Natural killer cell (primary cell): ENCODE data around the gene MAP9. TPM values are rescaled to one million over a fixed set of nuclear protein-coding genes. Genes with fewer than 3 reads are reported as not detected.
A peak's percentile ranks its signal among the peaks of the same experiment; 100 is the strongest.

Experiments
- ATAC-seq, 3 donors: fragments of 150-1000 bp in 2 of 3; fragments of 200-7000 bp in 1 of 3; cut with Tn5 transposase; 1 replicate in 1 of 3; 2 replicates in 2 of 3; pipeline ENCODE4 v1.10.0; 2021; ENCODE audit warnings: mild to moderate bottlenecking in 2 of 3, moderate library complexity in 2 of 3
- DNase-seq, 2 donors: peaks; one replicate each; pipeline versions ENCODE4 v3.0.0 to v3.0.0-alpha.2; 2013 to 2021; ENCODE audit warnings: mixed read lengths in 1 of 2
- H3K27ac ChIP-seq: one replicate; pipeline ENCODE4 v1.5.1; 2013; ENCODE audit warnings: mild to moderate bottlenecking, low read length
- H3K27me3 ChIP-seq: one replicate; pipeline ENCODE4 v1.6.1; 2013; ENCODE audit warnings: low read length; ENCODE audit not compliant: control insufficient read depth, insufficient read depth
- H3K36me3 ChIP-seq: one replicate; pipeline ENCODE4 v1.6.1; 2013; ENCODE audit warnings: low read length; ENCODE audit not compliant: control insufficient read depth, insufficient read depth
- H3K4me1 ChIP-seq: one replicate; pipeline ENCODE4 v1.6.1; 2013; ENCODE audit warnings: low read length; ENCODE audit not compliant: control insufficient read depth, insufficient read depth
- H3K4me3 ChIP-seq: one replicate; pipeline ENCODE4 v1.5.1; 2013; ENCODE audit warnings: low read length
- H3K9me3 ChIP-seq: one replicate; pipeline ENCODE4 v1.6.1; 2013; ENCODE audit warnings: low read length; ENCODE audit not compliant: control insufficient read depth, insufficient read depth
- H3K27ac Mint-ChIP-seq, 2 donors: one replicate each; pipeline ENCODE4 v1.8.0; 2022; ENCODE audit warnings: mild to moderate bottlenecking in 2 of 2, mixed read lengths in 2 of 2, moderate library complexity in 1 of 2
- H3K27me3 Mint-ChIP-seq, 2 donors: one replicate each; pipeline ENCODE4 v1.8.0; 2022; ENCODE audit warnings: low read depth in 2 of 2, mixed read lengths in 2 of 2
- H3K36me3 Mint-ChIP-seq: one replicate; pipeline ENCODE4 v1.8.0; 2022; ENCODE audit warnings: mixed read lengths
- H3K4me1 Mint-ChIP-seq, 2 donors: one replicate each; pipeline ENCODE4 v1.8.0; 2022; ENCODE audit warnings: mixed read lengths in 2 of 2
- H3K4me3 Mint-ChIP-seq: one replicate; pipeline ENCODE4 v1.8.0; 2022; ENCODE audit warnings: mild to moderate bottlenecking, moderate library complexity, mixed read lengths
- H3K9me3 Mint-ChIP-seq, 2 donors: one replicate each; pipeline ENCODE4 v1.8.0; 2022; ENCODE audit warnings: mixed read lengths in 2 of 2
- CTCF ChIP-seq: fragments of 200-600 bp; IDR thresholded peaks from one replicate; pipeline ENCODE4 v1.8.0; 2022; ENCODE audit warnings: antibody characterized with exemption
- WGBS: methylation state at CpG from one replicate; pipeline ENCODE4 v1.1.7; 2013; ENCODE audit warnings: missing lambda C conversion rate; ENCODE audit not compliant: insufficient coverage; 5-methylcytosine and 5-hydroxymethylcytosine counted together
- intact Hi-C: fragments of 100-400 bp; cut with micrococcal nuclease; formaldehyde crosslinking; loops from one replicate; pipeline ENCODE4 v1.14.2; 2022
- total RNA-seq, 4 donors: library from RNA; stranded (reverse); fragments of 120-200 nt in 1 of 4; gene quantifications; one replicate each; pipeline versions ENCODE4 v1.2.3 to v1.2.4, GENCODE V29; 2013 to 2022

Gene MAP9
- total RNA-seq, 3 donors from 2014 or later (not counting 1 experiment from before 2014, with no cell fraction given) = 9.4 to 17.6 (median 10.6) TPM

- no peak for ATAC-seq
- no peak overlapping the region for H3K4me3 Mint-ChIP-seq
- intact Hi-C loops = no loop called here
Observed at GRCh38 chr4:155407480-155407879, 30.7 kb upstream of the MAP9 start.

GRCh38 chr4:155405059-155405458, 28.3 kb upstream of the MAP9 start:
- H3K9me3 Mint-ChIP-seq = no peaks in the 10 kb centered on the region

More at GRCh38 chr4:155407480-155407879, 30.7 kb upstream of the MAP9 start:
- TF ChIP-seq CTCF = no peak
- no peak overlapping the region for H3K4me3 ChIP-seq
- no CpG with 5 or more reads among the region's 1 CpG for WGBS
- H3K9me3 Mint-ChIP-seq = no peaks in the 10 kb centered on the region
- DNase-seq = no peak
- peaks cover 6 to 11% of the 10 kb centered on the region in 2 donors for H3K27me3 Mint-ChIP-seq
- H3K27me3 ChIP-seq = no peaks in the 10 kb centered on the region
- H3K4me1 ChIP-seq = no peaks in the 10 kb centered on the region
- H3K36me3 ChIP-seq = no peaks in the 10 kb centered on the region
- no peaks in the 10 kb centered on the region for H3K9me3 ChIP-seq
- no peak overlapping the region for H3K27ac ChIP-seq
- H3K4me1 Mint-ChIP-seq = no peaks in the 10 kb centered on the region
- H3K27ac Mint-ChIP-seq = no peak overlapping the region
- H3K36me3 Mint-ChIP-seq = no peaks in the 10 kb centered on the region

GRCh38 chr4:155403886-155404285, 27.1 kb upstream of the MAP9 start:
- WGBS = 20% methylated on average over 4 of the region's 4 CpGs
- Histone ChIP-seq H3K36me3 (no peaks in the 10 kb centered on the region), H3K27ac (no peak overlapping the region), H3K27me3 (no peaks in the 10 kb centered on the region), H3K4me1 (no peaks in the 10 kb centered on the region), H3K4me3 (no peak overlapping the region), H3K9me3 (no peaks in the 10 kb centered on the region)
- Mint-ChIP-seq H3K4me1 (no peaks in the 10 kb centered on the region), H3K27me3 (peaks cover 0 to 12% of the 10 kb centered on the region in 2 donors), H3K9me3 (no peaks in the 10 kb centered on the region), H3K36me3 (no peaks in the 10 kb centered on the region), H3K27ac (no peak overlapping the region), H3K4me3 (no peak overlapping the region)
- ATAC-seq = no peak
- intact Hi-C loops = no loop called here
- no peak for TF ChIP-seq CTCF
- peak in 1 of 2 donors; percentile 9 for DNase-seq

More at GRCh38 chr4:155405059-155405458, 28.3 kb upstream of the MAP9 start:
- Mint-ChIP-seq H3K4me1 (no peaks in the 10 kb centered on the region), H3K4me3 (no peak overlapping the region), H3K27ac (no peak overlapping the region), H3K36me3 (no peaks in the 10 kb centered on the region), H3K27me3 (peaks cover 0 to 6% of the 10 kb centered on the region in 2 donors)
- Histone ChIP-seq H3K9me3 (no peaks in the 10 kb centered on the region), H3K4me3 (no peak overlapping the region), H3K4me1 (no peaks in the 10 kb centered on the region), H3K27me3 (no peaks in the 10 kb centered on the region), H3K27ac (no peak overlapping the region), H3K36me3 (no peaks in the 10 kb centered on the region)
- 80% methylated on average over 1 of the region's 2 CpGs for WGBS
- DNase-seq (no peak), ATAC-seq (no peak)
- TF ChIP-seq CTCF = no peak
- intact Hi-C loops = no loop called here

- no peaks in the 10 kb centered on the region for H3K27me3 ChIP-seq
- Mint-ChIP-seq H3K9me3 (no peaks in the 10 kb centered on the region), H3K27me3 (peaks cover 0 to 15% of the 10 kb centered on the region in 2 donors), H3K4me1 (no peaks in the 10 kb centered on the region), H3K36me3 (no peaks in the 10 kb centered on the region), H3K27ac (no peak overlapping the region), H3K4me3 (no peak overlapping the region)
- TF ChIP-seq CTCF = no peak
- DNase-seq (no peak), ATAC-seq (no peak)
- no peaks in the 10 kb centered on the region for H3K4me1 ChIP-seq
- no peak overlapping the region for H3K27ac ChIP-seq
- no peaks in the 10 kb centered on the region for H3K9me3 ChIP-seq
- no peaks in the 10 kb centered on the region for H3K36me3 ChIP-seq
- no peak overlapping the region for H3K4me3 ChIP-seq
- WGBS = 73% methylated on average over 2 of the region's 2 CpGs
- intact Hi-C loops = no loop called here
Observed at GRCh38 chr4:155402941-155403340, 26.2 kb upstream of the MAP9 start.
